Uterus (tissue), 4 donors: ENCODE results near the gene EHF. TPM values are rescaled to one million over a fixed set of nuclear protein-coding genes. Genes with fewer than 3 reads are reported as not detected.

ENCODE experiments used
- DNase-seq, 2 donors: peaks; one replicate each; pipeline ENCODE4 v3.0.0-alpha.2; 2019 to 2020
- H3K27ac ChIP-seq, 2 donors: fragments of 200-600 bp; sonication (generic); 1 replicate in 1 of 2; 2 replicates in 1 of 2; pipeline ENCODE4 v1.5.1; 2016 to 2018
- H3K27me3 ChIP-seq, 2 donors: fragments of 200-600 bp; sonication (generic); one replicate each; pipeline ENCODE4 v1.5.1; 2018 to 2019; ENCODE audit warnings: control low read depth in 1 of 2
- H3K36me3 ChIP-seq, 2 donors: fragments of 200-600 bp; sonication (generic); one replicate each; pipeline ENCODE4 v1.5.1; 2019; ENCODE audit warnings: control low read depth in 1 of 2
- H3K4me1 ChIP-seq, 2 donors: fragments of 200-600 bp; sonication (generic); one replicate each; pipeline ENCODE4 v1.5.1; 2018 to 2019; ENCODE audit warnings: control low read depth in 1 of 2
- H3K4me3 ChIP-seq, 2 donors: fragments of 200-600 bp; sonication (generic); 1 replicate in 1 of 2; 2 replicates in 1 of 2; pipeline ENCODE4 v1.5.1; 2018 to 2019; ENCODE audit warnings: mild to moderate bottlenecking in 1 of 2
- H3K9me3 ChIP-seq, 2 donors: fragments of 200-600 bp; sonication (generic); one replicate each; pipeline ENCODE4 v1.5.1; 2019; ENCODE audit warnings: control low read depth in 1 of 2
- CTCF ChIP-seq, 4 experiments: fragments of 200-600 bp in 2 of 4; fragments of 450-650 bp in 2 of 4; sonication (generic) in 2 of 4; IDR thresholded peaks; one replicate each; pipeline ENCODE4 v1.5.1; 2016 to 2019; ENCODE audit warnings: antibody characterized with exemption in 4 of 4, mild to moderate bottlenecking in 2 of 4, moderate library complexity in 1 of 4
- POLR2A ChIP-seq, 2 donors: fragments of 450-650 bp; IDR thresholded peaks; one replicate each; pipeline ENCODE4 v1.6.1; 2016; ENCODE audit warnings: antibody characterized with exemption in 2 of 2, mild to moderate bottlenecking in 1 of 2, moderate library complexity in 1 of 2
- intact Hi-C: fragments of 100-400 bp; cut with DNase I; formaldehyde crosslinking; loops from one replicate; pipeline ENCODE4 v1.15.1; 2023; ENCODE audit warnings: low total_unique reads
- total RNA-seq, 4 donors: library from RNA; depleted of rRNA in 3 of 4; stranded (reverse); fragments of >200 nt in 3 of 4; gene quantifications; one replicate each; pipeline versions ENCODE4 v1.1.0 to v1.2.4, GENCODE V29; 2014 to 2023
- donor health status: DM: yes; HTN: yes; CAD: no.

The EHF gene
- total RNA-seq, 4 donors from 2014 or later: 0.59 to 98.7 (median 1.6) TPM

DNA sequence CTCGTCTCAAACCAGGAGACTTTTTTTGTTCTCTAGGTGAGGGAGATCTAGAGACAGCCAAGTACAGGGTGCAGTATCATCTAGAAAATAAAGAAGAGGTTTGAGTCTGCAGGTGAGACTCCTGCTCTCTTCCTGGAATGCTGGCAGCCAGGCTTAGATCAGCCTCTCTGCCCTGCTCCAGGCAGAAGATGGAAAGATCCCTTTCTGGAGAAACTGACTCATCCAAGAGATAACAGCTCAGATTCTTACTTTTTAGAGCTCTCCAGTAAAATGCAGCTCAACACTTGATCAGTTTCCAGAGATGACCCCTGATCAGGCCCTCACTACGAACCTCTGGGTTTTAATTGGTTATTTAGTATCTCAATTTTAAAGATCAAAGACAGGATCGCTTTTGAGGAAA, 44.6 kb upstream of the EHF start:
- Histone ChIP-seq H3K27ac (no peak overlapping the region), H3K27me3 (no peaks in the 10 kb centered on the region), H3K36me3 (no peaks in the 10 kb centered on the region), H3K4me3 (no peak overlapping the region), H3K9me3 (no peaks in the 10 kb centered on the region), H3K4me1 (no peaks in the 10 kb centered on the region)
- no peak for DNase-seq
- TF ChIP-seq CTCF (IDR thresholded peaks at IDR 0.05): no peak
- intact Hi-C loops: no loop called here

DNA sequence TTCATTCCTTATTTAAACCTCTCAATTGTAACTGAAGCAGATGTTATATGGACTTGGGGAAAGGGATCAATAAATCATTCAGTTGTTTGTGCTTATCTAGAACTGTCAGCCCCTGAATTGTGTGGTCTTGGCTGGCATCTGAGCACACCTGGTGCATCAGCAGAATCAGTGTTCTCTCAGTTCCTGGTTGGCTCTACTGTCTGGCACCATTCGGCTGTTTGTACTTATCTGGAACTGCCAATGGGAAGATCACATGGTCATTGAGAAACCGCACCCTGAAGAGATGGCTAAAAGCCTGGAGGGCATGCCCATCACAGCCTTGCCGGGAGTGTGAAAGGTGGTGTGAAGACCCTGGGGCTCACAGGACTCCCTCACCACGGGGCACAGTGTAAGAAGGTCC, 37.1 kb upstream of the EHF start:
- no peak for TF ChIP-seq POLR2A (IDR thresholded peaks at IDR 0.05)
- TF ChIP-seq CTCF (IDR thresholded peaks at IDR 0.05): no peak
- Histone ChIP-seq H3K27me3 (no peaks in the 10 kb centered on the region), H3K36me3 (no peaks in the 10 kb centered on the region), H3K27ac (no peak overlapping the region), H3K4me3 (no peak overlapping the region), H3K9me3 (no peaks in the 10 kb centered on the region), H3K4me1 (no peaks in the 10 kb centered on the region)
- DNase-seq: no peak
- intact Hi-C loops: no loop called here

DNA sequence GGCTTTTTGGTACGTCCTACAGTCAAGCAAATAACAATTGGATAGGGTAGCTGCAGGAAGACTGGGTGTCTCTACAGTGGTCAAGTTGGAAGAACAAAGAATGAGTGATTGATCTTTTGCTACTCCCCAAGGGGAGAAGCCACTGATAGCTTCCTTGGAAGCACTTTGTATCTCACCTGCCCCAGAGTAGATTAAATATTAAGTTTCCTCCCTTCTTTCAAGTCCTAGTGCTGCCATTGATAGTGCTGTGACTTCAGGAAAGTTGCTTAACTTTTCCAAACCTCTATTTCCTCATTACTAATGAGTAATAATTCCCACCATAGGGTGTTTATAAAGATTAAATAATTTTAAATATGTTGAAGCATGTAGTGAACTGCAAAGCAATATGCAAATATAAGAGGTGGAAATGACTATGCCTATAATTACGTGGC, 35.6 kb upstream of the EHF start:
- H3K4me1 ChIP-seq: no peaks in the 10 kb centered on the region
- H3K9me3 ChIP-seq: no peaks in the 10 kb centered on the region
- H3K27ac ChIP-seq: no peak overlapping the region
- intact Hi-C loops: no loop called here
- H3K27me3 ChIP-seq: no peaks in the 10 kb centered on the region
- TF ChIP-seq CTCF (IDR thresholded peaks at IDR 0.05): no peak
- no peak for TF ChIP-seq POLR2A (IDR thresholded peaks at IDR 0.05)
- DNase-seq: no peak
- no peaks in the 10 kb centered on the region for H3K36me3 ChIP-seq
- no peak overlapping the region for H3K4me3 ChIP-seq

GRCh38 chr11:34585735-34586487, 35.0 kb upstream of the EHF start:
- DNase-seq: no peak
- no peaks in the 10 kb centered on the region for H3K4me1 ChIP-seq
- TF ChIP-seq POLR2A (IDR thresholded peaks at IDR 0.05) (no peak), CTCF (IDR thresholded peaks at IDR 0.05) (peak; percentile 44 to 57 (median 52))
- intact Hi-C loops: no loop called here
- no peaks in the 10 kb centered on the region for H3K36me3 ChIP-seq
- no peak overlapping the region for H3K27ac ChIP-seq
- no peaks in the 10 kb centered on the region for H3K9me3 ChIP-seq
- H3K4me3 ChIP-seq: no peak overlapping the region
- H3K27me3 ChIP-seq: no peaks in the 10 kb centered on the region

DNA sequence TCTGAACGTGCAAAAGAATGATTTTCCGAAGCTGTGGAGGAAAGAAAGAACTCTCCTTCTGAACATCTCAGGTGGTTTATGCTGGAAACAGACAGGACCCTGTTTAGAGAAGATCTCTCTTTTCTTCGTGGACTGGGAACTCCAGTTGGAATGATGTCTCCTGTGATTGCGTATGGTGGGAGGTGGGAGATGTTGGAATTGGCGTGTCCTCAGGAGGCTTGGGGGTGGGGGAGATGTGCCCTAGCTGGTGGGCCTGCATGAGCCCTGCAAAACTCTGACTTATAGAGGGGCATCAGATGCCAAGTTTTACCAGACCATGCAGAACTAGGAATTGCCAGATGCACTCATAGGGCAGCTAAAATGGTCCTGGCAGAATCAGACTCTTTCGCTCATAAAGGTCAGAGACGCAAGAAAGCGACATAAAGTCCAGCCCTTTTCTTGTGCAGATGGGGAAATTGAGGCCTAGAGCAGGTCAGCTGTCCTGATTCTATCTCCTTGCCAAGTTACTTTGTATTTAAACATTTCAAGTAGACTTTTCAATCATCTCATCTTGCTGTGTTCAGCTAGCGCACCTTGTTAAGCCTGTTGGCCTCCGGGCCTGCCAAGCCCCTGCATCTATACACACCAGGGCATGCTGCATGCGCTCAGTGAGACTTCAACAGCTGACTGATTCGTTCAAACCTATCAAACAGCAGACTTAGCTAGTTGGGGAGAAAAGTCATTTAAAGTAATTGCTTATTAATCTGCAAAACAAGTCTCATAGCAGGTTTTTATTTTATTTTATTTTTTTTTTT, 34.2 kb upstream of the EHF start:
- Histone ChIP-seq H3K4me1 (no peaks in the 10 kb centered on the region), H3K4me3 (no peak overlapping the region), H3K27ac (no peak overlapping the region), H3K36me3 (no peaks in the 10 kb centered on the region), H3K9me3 (no peaks in the 10 kb centered on the region), H3K27me3 (no peaks in the 10 kb centered on the region)
- intact Hi-C loops: no loop called here
- no peak for TF ChIP-seq POLR2A (IDR thresholded peaks at IDR 0.05)
- DNase-seq: no peak
